Natural killer cell treated with Interleukin-12 subunit alpha and Interleukin-12 subunit beta and Interleukin-15 and Interleukin-18, amount 100 ng/mL, for 72 hours (primary cell): Measurements from ENCODE around the gene MED26. TPM values are rescaled to one million over a fixed set of nuclear protein-coding genes. Genes with fewer than 3 reads are reported as not detected.
A peak's percentile ranks its signal among the peaks of the same experiment; 100 is the strongest.

Experiments used
- ATAC-seq, 2 donors: fragments of 150-1000 bp; cut with Tn5 transposase in 1 of 2; sonication (Bioruptor Pico), chemical (Tn5 transposase) in 1 of 2; 2 replicates each; pipeline ENCODE4 v1.10.0; 2021
- DNase-seq: peaks from one replicate; pipeline ENCODE4 v3.0.0; 2022; ENCODE audit warnings: low spot score
- H3K27ac Mint-ChIP-seq, 2 donors: 1 replicate in 1 of 2; 2 replicates in 1 of 2; pipeline ENCODE4 v1.8.0; 2022; ENCODE audit warnings: mixed read lengths in 2 of 2, mild to moderate bottlenecking in 1 of 2, moderate library complexity in 1 of 2
- H3K27me3 Mint-ChIP-seq, 2 donors: 1 replicate in 1 of 2; 2 replicates in 1 of 2; pipeline ENCODE4 v1.8.0; 2022; ENCODE audit warnings: mixed read lengths in 2 of 2
- H3K36me3 Mint-ChIP-seq: one replicate; pipeline ENCODE4 v1.8.0; 2022; ENCODE audit warnings: mixed read lengths
- H3K4me1 Mint-ChIP-seq, 2 donors: 1 replicate in 1 of 2; 2 replicates in 1 of 2; pipeline ENCODE4 v1.8.0; 2022; ENCODE audit warnings: low read depth in 2 of 2, mixed read lengths in 2 of 2, mild to moderate bottlenecking in 1 of 2
- H3K4me3 Mint-ChIP-seq: one replicate; pipeline ENCODE4 v1.8.0; 2022; ENCODE audit warnings: mixed read lengths
- H3K9me3 Mint-ChIP-seq: 2 replicates; pipeline ENCODE4 v1.8.0; 2022; ENCODE audit warnings: mixed read lengths
- total RNA-seq, 2 donors: library from RNA; stranded (reverse); gene quantifications; one replicate each; pipeline ENCODE4 v1.2.3, GENCODE V29; 2022

The MED26 gene
- total RNA-seq, 2 donors from 2014 or later, result 15.5 to 28.1 TPM

GRCh38 chr19:16600824-16601223 lies 27.2 kb downstream of the MED26 start:
- no peaks in the 10 kb centered on the region for H3K27me3 Mint-ChIP-seq
- H3K9me3 Mint-ChIP-seq, result no peaks in the 10 kb centered on the region
- ATAC-seq (no peak), DNase-seq (no peak)
- H3K36me3 Mint-ChIP-seq, result no peaks in the 10 kb centered on the region
- H3K4me3 Mint-ChIP-seq, result no peak overlapping the region
- no peak overlapping the region for H3K27ac Mint-ChIP-seq
- H3K4me1 Mint-ChIP-seq, result peaks cover 35 to 47% of the 10 kb centered on the region in 2 donors

GRCh38 chr19:16599655-16600346 lies 28.2 kb downstream of the MED26 start:
- Mint-ChIP-seq H3K36me3 (no peaks in the 10 kb centered on the region), H3K4me3 (no peak overlapping the region), H3K27ac (no peak overlapping the region), H3K4me1 (peaks cover 36 to 47% of the 10 kb centered on the region in 2 donors), H3K9me3 (no peaks in the 10 kb centered on the region), H3K27me3 (no peaks in the 10 kb centered on the region)
- DNase-seq (no peak), ATAC-seq (peak in 1 of 2 donors; percentile 48)

GRCh38 chr19:16598848-16599247 lies 29.2 kb downstream of the MED26 start:
- no peak for DNase-seq
- ATAC-seq, result no peak
- H3K4me1 Mint-ChIP-seq, result peaks cover 39 to 48% of the 10 kb centered on the region in 2 donors
- H3K27me3 Mint-ChIP-seq, result no peaks in the 10 kb centered on the region
- no peak overlapping the region for H3K4me3 Mint-ChIP-seq
- no peaks in the 10 kb centered on the region for H3K36me3 Mint-ChIP-seq
- H3K27ac Mint-ChIP-seq, result no peak overlapping the region
- H3K9me3 Mint-ChIP-seq, result no peaks in the 10 kb centered on the region

GRCh38 chr19:16596399-16596798 lies 31.6 kb downstream of the MED26 start:
- Mint-ChIP-seq H3K27ac (no peak overlapping the region), H3K27me3 (no peaks in the 10 kb centered on the region), H3K9me3 (no peaks in the 10 kb centered on the region), H3K4me1 (peaks cover 45 to 55% of the 10 kb centered on the region in 2 donors), H3K4me3 (peak overlapping the region; percentile 84), H3K36me3 (no peaks in the 10 kb centered on the region)
- no peak for DNase-seq
- ATAC-seq, result no peak

GRCh38 chr19:16595097-16595496 lies 32.9 kb downstream of the MED26 start:
- peak overlapping the region; percentile 79 to 85 for H3K27ac Mint-ChIP-seq
- H3K4me3 Mint-ChIP-seq, result peak overlapping the region; percentile 84
- peaks cover 49 to 56% of the 10 kb centered on the region in 2 donors for H3K4me1 Mint-ChIP-seq
- H3K27me3 Mint-ChIP-seq, result no peaks in the 10 kb centered on the region
- DNase-seq (no peak), ATAC-seq (peak in 1 of 2 donors; percentile 14)
- H3K9me3 Mint-ChIP-seq, result no peaks in the 10 kb centered on the region
- H3K36me3 Mint-ChIP-seq, result no peaks in the 10 kb centered on the region

- H3K27me3 Mint-ChIP-seq, result no peaks in the 10 kb centered on the region
- ATAC-seq, result peak; percentile 68 to 70
- H3K36me3 Mint-ChIP-seq, result no peaks in the 10 kb centered on the region
- H3K27ac Mint-ChIP-seq, result peak overlapping the region; percentile 79 to 85
- DNase-seq, result no peak
- peaks cover 53 to 58% of the 10 kb centered on the region in 2 donors for H3K4me1 Mint-ChIP-seq
- no peaks in the 10 kb centered on the region for H3K9me3 Mint-ChIP-seq
- peak overlapping the region; percentile 84 for H3K4me3 Mint-ChIP-seq
Observed at GRCh38 chr19:16594681-16595091, 33.3 kb downstream of the MED26 start.

GRCh38 chr19:16594131-16594586 lies 33.8 kb downstream of the MED26 start:
- ATAC-seq (peak; percentile 88 to 93), DNase-seq (peak; percentile 81)
- no peaks in the 10 kb centered on the region for H3K9me3 Mint-ChIP-seq
- peak overlapping the region; percentile 79 to 85 for H3K27ac Mint-ChIP-seq
- peaks cover 59% of the 10 kb centered on the region in 2 donors for H3K4me1 Mint-ChIP-seq
- H3K4me3 Mint-ChIP-seq, result peak overlapping the region; percentile 84
- H3K36me3 Mint-ChIP-seq, result no peaks in the 10 kb centered on the region
- no peaks in the 10 kb centered on the region for H3K27me3 Mint-ChIP-seq

- Mint-ChIP-seq H3K36me3 (no peaks in the 10 kb centered on the region), H3K27ac (peak overlapping the region; percentile 79 to 85), H3K27me3 (no peaks in the 10 kb centered on the region), H3K4me3 (peak overlapping the region; percentile 84), H3K9me3 (no peaks in the 10 kb centered on the region), H3K4me1 (peaks cover 65 to 68% of the 10 kb centered on the region in 2 donors)
- DNase-seq (no peak), ATAC-seq (no peak)
Observed at GRCh38 chr19:16593181-16593580, 34.8 kb downstream of the MED26 start.

GRCh38 chr19:16591803-16592556 lies 36.0 kb downstream of the MED26 start:
- no peaks in the 10 kb centered on the region for H3K27me3 Mint-ChIP-seq

GRCh38 chr19:16590876-16591802 lies 36.9 kb downstream of the MED26 start:
- H3K9me3 Mint-ChIP-seq, result no peaks in the 10 kb centered on the region
- H3K27ac Mint-ChIP-seq, result no peak overlapping the region
- no peaks in the 10 kb centered on the region for H3K36me3 Mint-ChIP-seq
- peaks cover 70 to 71% of the 10 kb centered on the region in 2 donors for H3K4me1 Mint-ChIP-seq
- ATAC-seq (no peak), DNase-seq (no peak)
- H3K27me3 Mint-ChIP-seq, result no peaks in the 10 kb centered on the region
- no peak overlapping the region for H3K4me3 Mint-ChIP-seq

More at GRCh38 chr19:16591803-16592556, 36.0 kb downstream of the MED26 start:
- ATAC-seq (no peak), DNase-seq (no peak)
- no peaks in the 10 kb centered on the region for H3K9me3 Mint-ChIP-seq
- H3K4me3 Mint-ChIP-seq, result no peak overlapping the region
- no peaks in the 10 kb centered on the region for H3K36me3 Mint-ChIP-seq
- H3K4me1 Mint-ChIP-seq, result peaks cover 72 to 73% of the 10 kb centered on the region in 2 donors
- H3K27ac Mint-ChIP-seq, result no peak overlapping the region

- Mint-ChIP-seq H3K4me3 (no peak overlapping the region), H3K9me3 (no peaks in the 10 kb centered on the region), H3K36me3 (no peaks in the 10 kb centered on the region), H3K27ac (no peak overlapping the region), H3K4me1 (peaks cover 70 to 71% of the 10 kb centered on the region in 2 donors), H3K27me3 (no peaks in the 10 kb centered on the region)
- DNase-seq (no peak), ATAC-seq (no peak)
Observed at GRCh38 chr19:16589917-16590316, 38.1 kb downstream of the MED26 start.

- Mint-ChIP-seq H3K9me3 (no peaks in the 10 kb centered on the region), H3K4me1 (peaks cover 67 to 72% of the 10 kb centered on the region in 2 donors), H3K4me3 (peak overlapping the region; percentile 80), H3K36me3 (no peaks in the 10 kb centered on the region), H3K27me3 (no peaks in the 10 kb centered on the region), H3K27ac (peak overlapping the region; percentile 71 to 82)
- DNase-seq, result no peak
- ATAC-seq, result no peak
Observed at GRCh38 chr19:16588824-16589577, 39.0 kb downstream of the MED26 start.
